IMR-90 (cell line): ENCODE measurements around the gene KLHDC7B. TPM values are rescaled to one million over a fixed set of nuclear protein-coding genes. Genes with fewer than 3 reads are reported as not detected.

Experiments used
- ATAC-seq: fragments of 200-7000 bp; cut with Tn5 transposase; 2 replicates; pipeline ENCODE4 v1.9.1; 2020; ENCODE audit warnings: low read depth, mild to moderate bottlenecking, moderate library complexity
- BruUV-seq: library from RNA; stranded (reverse); fragments of 400-500 nt; replicated peaks from 2 replicates; lab custom pipeline; 2021; lab: Mats Ljungman, UMichigan
- CTCF ChIA-PET: fragments of 300-600 bp; formaldehyde crosslinking; extraction: SDS; loops from one replicate; lab custom pipeline; 2021; ENCODE audit warnings: antibody characterized with exemption; lab: Yijun Ruan, JAX
- POLR2A ChIA-PET: fragments of 300-600 bp; sonication (Branson Sonifier 250); formaldehyde crosslinking; loops from one replicate; lab custom pipeline; 2022; ENCODE audit warnings: antibody characterized with exemption; ENCODE audit not compliant: unreplicated experiment; lab: Charles Lee
- DNase-seq: peaks from one replicate; pipeline ENCODE4 v3.0.0; 2013
- H2AFZ ChIP-seq: replicated peaks from 2 replicates; pipeline ENCODE3; 2013; ENCODE audit warnings: low read length, mild to moderate bottlenecking; ENCODE audit not compliant: poor library complexity
- H2AK5ac ChIP-seq: 2 replicates; pipeline ENCODE4 v1.6.1; 2013; ENCODE audit warnings: low read depth, low read length, inconsistent platforms
- H2AK9ac ChIP-seq: replicated peaks from 2 replicates; pipeline ENCODE3; 2013; ENCODE audit warnings: mild to moderate bottlenecking, low read depth, low read length, moderate library complexity; ENCODE audit not compliant: poor library complexity
- H2BK120ac ChIP-seq: 2 replicates; pipeline ENCODE4 v1.6.1; 2013; ENCODE audit warnings: low read depth, low read length, inconsistent platforms
- H2BK15ac ChIP-seq: 3 replicates; pipeline ENCODE4 v1.6.1; 2013; ENCODE audit warnings: low read depth, low read length, inconsistent platforms
- H2BK20ac ChIP-seq: 2 replicates; pipeline ENCODE4 v1.6.1; 2013; ENCODE audit warnings: low read depth, mild to moderate bottlenecking, inconsistent platforms, low read length, moderate library complexity
- H2BK5ac ChIP-seq: 2 replicates; pipeline ENCODE4 v1.6.1; 2013; ENCODE audit warnings: mild to moderate bottlenecking, low read depth, low read length, inconsistent platforms; ENCODE audit not compliant: poor library complexity, severe bottlenecking
- H3K14ac ChIP-seq: replicated peaks from 2 replicates; pipeline ENCODE4 v1.6.1; 2013; ENCODE audit warnings: low read depth, low read length, inconsistent platforms
- H3K18ac ChIP-seq: 2 replicates; pipeline ENCODE4 v1.6.1; 2013; ENCODE audit warnings: low read depth, low read length, control low read depth
- H3K23ac ChIP-seq: 2 replicates; pipeline ENCODE4 v1.6.1; 2013; ENCODE audit warnings: low read depth, low read length, inconsistent platforms
- H3K27ac ChIP-seq: 2 replicates; pipeline ENCODE4 v1.5.1; 2013; ENCODE audit warnings: mild to moderate bottlenecking, control low read depth, low read length; ENCODE audit not compliant: insufficient read depth
- H3K27me3 ChIP-seq: 2 replicates; pipeline ENCODE4 v1.6.1; 2013; ENCODE audit warnings: low read length; ENCODE audit not compliant: control insufficient read depth, insufficient read depth
- H3K36me3 ChIP-seq: 2 replicates; pipeline ENCODE4 v1.6.1; 2013; ENCODE audit warnings: low read length, mixed read lengths; ENCODE audit not compliant: control insufficient read depth, insufficient read depth
- H3K4ac ChIP-seq: 2 replicates; pipeline ENCODE4 v1.6.1; 2013; ENCODE audit warnings: low read depth, low read length, inconsistent platforms
- H3K4me1 ChIP-seq: 2 replicates; pipeline ENCODE4 v1.6.1; 2013; ENCODE audit warnings: low read length, mixed read lengths; ENCODE audit not compliant: control insufficient read depth, insufficient read depth
- H3K4me2 ChIP-seq: 2 replicates; pipeline ENCODE4 v1.6.1; 2013; ENCODE audit warnings: low read depth, mild to moderate bottlenecking, control low read depth, low read length, moderate library complexity
- H3K4me3 ChIP-seq: 2 replicates; pipeline ENCODE4 v1.5.1; 2013; ENCODE audit warnings: low read depth, mild to moderate bottlenecking, control low read depth, low read length, moderate library complexity; ENCODE audit not compliant: insufficient read depth
- H3K56ac ChIP-seq: 2 replicates; pipeline ENCODE4 v1.6.1; 2013; ENCODE audit warnings: low read length, inconsistent platforms; ENCODE audit not compliant: insufficient read depth; ENCODE audit errors: extremely low read depth
- H3K79me1 ChIP-seq, 2 experiments: 2 replicates each; pipeline ENCODE4 v1.6.1; 2013; ENCODE audit warnings: low read length in 2 of 2, inconsistent platforms in 1 of 2, low read depth in 1 of 2
- H3K9ac ChIP-seq: 2 replicates; pipeline ENCODE4 v1.6.1; 2013; ENCODE audit warnings: low read depth, low read length, control low read depth
- H3K9me1 ChIP-seq: 2 replicates; pipeline ENCODE4 v1.6.1; 2013; ENCODE audit warnings: low read length, inconsistent platforms; ENCODE audit not compliant: insufficient read depth
- H3K9me3 ChIP-seq: 2 replicates; pipeline ENCODE4 v1.6.1; 2013; ENCODE audit warnings: low read length; ENCODE audit not compliant: control insufficient read depth, insufficient read depth
- H4K20me1 ChIP-seq: 2 replicates; pipeline ENCODE4 v1.6.1; 2013; ENCODE audit warnings: low read length, inconsistent platforms; ENCODE audit not compliant: insufficient read depth
- H4K5ac ChIP-seq: 2 replicates; pipeline ENCODE4 v1.6.1; 2013; ENCODE audit warnings: mild to moderate bottlenecking, low read depth, low read length, control low read depth
- H4K8ac ChIP-seq, 2 experiments: 2 replicates each; pipeline ENCODE4 v1.6.1; 2013; ENCODE audit warnings: low read depth in 2 of 2, low read length in 2 of 2, control low read depth in 1 of 2, inconsistent platforms in 1 of 2
- H4K91ac ChIP-seq: 2 replicates; pipeline ENCODE4 v1.6.1; 2013; ENCODE audit warnings: low read depth, low read length, inconsistent platforms; ENCODE audit not compliant: insufficient read depth
- BHLHE40 ChIP-seq: fragments of 150-350 bp; IDR thresholded peaks from 2 replicates; pipeline ENCODE4 v1.6.1; 2016; ENCODE audit warnings: mild to moderate bottlenecking, low read depth, low read length
- CEBPB ChIP-seq: IDR thresholded peaks from 2 replicates; pipeline ENCODE4 v1.6.1; 2012; ENCODE audit warnings: low read depth, low read length, improper control_type of control experiment
- CHD1 ChIP-seq: IDR thresholded peaks from 2 replicates; pipeline ENCODE4 v1.6.1; 2012; ENCODE audit warnings: low read depth, low read length, improper control_type of control experiment
- CTCF ChIP-seq: conservative IDR thresholded peaks from 2 replicates; pipeline ENCODE4 v1.5.1; 2012; ENCODE audit warnings: mild to moderate bottlenecking, low read depth, low read length, improper control_type of control experiment
- FOS ChIP-seq: fragments of 150-350 bp; IDR thresholded peaks from 2 replicates; pipeline ENCODE4 v1.6.1; 2016; ENCODE audit warnings: low read depth, low read length
- MAFK ChIP-seq: IDR thresholded peaks from 2 replicates; pipeline ENCODE4 v1.6.1; 2012; ENCODE audit warnings: low read depth, low read length, improper control_type of control experiment
- MAZ ChIP-seq: IDR thresholded peaks from 2 replicates; pipeline ENCODE4 v1.6.1; 2012; ENCODE audit warnings: low read depth, mild to moderate bottlenecking, low read length, improper control_type of control experiment, moderate library complexity, borderline replicate concordance
- MXI1 ChIP-seq: IDR thresholded peaks from 2 replicates; pipeline ENCODE4 v1.6.1; 2012; ENCODE audit warnings: low read depth, mild to moderate bottlenecking, low read length, moderate library complexity, borderline replicate concordance
- NFE2L2 ChIP-seq: fragments of 150-350 bp; IDR thresholded peaks from 2 replicates; pipeline ENCODE4 v1.6.1; 2016; ENCODE audit warnings: low read depth, mild to moderate bottlenecking, low read length
- POLR2A ChIP-seq: IDR thresholded peaks from 2 replicates; pipeline ENCODE4 v1.6.1; 2012; ENCODE audit warnings: mild to moderate bottlenecking, low read depth, low read length
- RAD21 ChIP-seq: IDR thresholded peaks from 2 replicates; pipeline ENCODE4 v1.6.1; 2012; ENCODE audit warnings: low read length, improper control_type of control experiment
- RCOR1 ChIP-seq: IDR thresholded peaks from 2 replicates; pipeline ENCODE4 v1.6.1; 2012; ENCODE audit warnings: mild to moderate bottlenecking, low read length, improper control_type of control experiment; ENCODE audit not compliant: insufficient replicate concordance
- RFX5 ChIP-seq: IDR thresholded peaks from 2 replicates; pipeline ENCODE4 v1.8.0; 2012; ENCODE audit warnings: low read depth, mild to moderate bottlenecking, low read length, moderate library complexity
- SMC3 ChIP-seq: fragments of 150-350 bp; IDR thresholded peaks from 2 replicates; pipeline ENCODE4 v1.6.1; 2016; ENCODE audit warnings: low read depth, mild to moderate bottlenecking, antibody characterized with exemption, low read length, moderate library complexity
- WGBS, 2 experiments: methylation state at CpG; one replicate each; pipeline versions ENCODE4 v1.1.5 to v1.1.7; 2013; ENCODE audit warnings: missing lambda C conversion rate in 2 of 2; ENCODE audit not compliant: insufficient read length in 1 of 2; ENCODE audit errors: extremely low coverage in 2 of 2; 5-methylcytosine and 5-hydroxymethylcytosine counted together
- dilution Hi-C: fragments of 300-500 bp; cut with HindIII; formaldehyde crosslinking; loops from one replicate; pipeline ENCODE4 v1.14.3; 2018; ENCODE audit warnings: low sequenced_read_pairs; ENCODE audit not compliant: unreplicated experiment
- in situ Hi-C: fragments of 300-500 bp; cut with MboI; formaldehyde crosslinking; loops from 3 replicates; pipeline ENCODE4 v1.14.3; 2019; ENCODE audit warnings: low sequenced_read_pairs, inconsistent platforms, mixed read lengths
- intact Hi-C: fragments of 100-400 bp; cut with micrococcal nuclease; formaldehyde crosslinking; loops from 2 replicates; pipeline ENCODE4 v1.10.0; 2022
- polyA plus RNA-seq, 3 experiments: library from polyadenylated mRNA; depleted of rRNA; stranded (reverse); fragments of >200 nt; gene quantifications; 2 replicates each; pipeline ENCODE4 v1.2.3, GENCODE V29; 2012; ENCODE audit warnings: low replicate concordance in 1 of 3
- total RNA-seq: library from RNA; depleted of rRNA; stranded (reverse); fragments of >200 nt; gene quantifications from 2 replicates; pipeline ENCODE4 v1.2.3, GENCODE V29; 2012
- TF ChIP-seq, protein P1 (sequence below): fragments of 150-350 bp; IDR thresholded peaks from 2 replicates; pipeline ENCODE4 v1.6.1; 2017; ENCODE audit warnings: mild to moderate bottlenecking, antibody characterized with exemption, low read length, low read depth

KLHDC7B gene
- total and polyA plus RNA-seq, 2 of the 4 experiments (the other 2 are of a cell fraction): 0.05 TPM; not detected in 1

GRCh38 chr22:50573491-50574382, 28.0 kb downstream of the KLHDC7B start:
- H4K20me1 ChIP-seq: no peaks in the 10 kb centered on the region
- H3K9me3 ChIP-seq: no peaks in the 10 kb centered on the region
- no peak overlapping the region for H3K4me3 ChIP-seq
- H3K79me1 ChIP-seq: no peaks in the 10 kb centered on the region
- no peak overlapping the region for H3K4me2 ChIP-seq
- no peak overlapping the region for H3K18ac ChIP-seq
- H3K4me1 ChIP-seq: peaks cover 7% of the 10 kb centered on the region
- no peak overlapping the region for H3K14ac ChIP-seq
- CTCF ChIA-PET: interaction anchor here (1.4 kb wide), 1 partner anchor 11 kb away, joined by 5 read pairs; the partner anchor contains the start of gene SYCE3
- no peak overlapping the region for H2BK15ac ChIP-seq
- no peak overlapping the region for H4K5ac ChIP-seq
- H3K4ac ChIP-seq: no peak overlapping the region
- no peaks in the 10 kb centered on the region; the same call in 1 of the 2 replicates for H3K36me3 ChIP-seq
- no peak overlapping the region for H2BK120ac ChIP-seq
- H3K9me1 ChIP-seq: 0 out of 2 replicates have a peak, but pooled peaks cover 2% of the 10 kb centered on the region
- no peak overlapping the region for H2BK20ac ChIP-seq
- in situ Hi-C loops: no loop called here
- 93% methylated on average over 3 of the region's 26 CpGs; no CpG with 5 or more reads in 1 of the 2 experiments for WGBS, 2 experiments
- peak overlapping the region; percentile 35 for H2AK9ac ChIP-seq
- H2AK5ac ChIP-seq: no peak overlapping the region
- POLR2A ChIA-PET: no interaction called here
- BruUV-seq: no TSS peak
- no peak overlapping the region for H3K23ac ChIP-seq
- no peak overlapping the region for H4K8ac ChIP-seq
- no peak overlapping the region for H3K9ac ChIP-seq
- H4K91ac ChIP-seq: no peak overlapping the region
- H3K27me3 ChIP-seq: no peaks in the 10 kb centered on the region
- H3K27ac ChIP-seq: no peak overlapping the region
- ATAC-seq (no peak), DNase-seq (no peak)
- no peak overlapping the region for H2AFZ ChIP-seq
- intact Hi-C loops: no loop called here
- no peak overlapping the region for H3K56ac ChIP-seq
- dilution Hi-C loops: no loop called here
- H2BK5ac ChIP-seq: no peak overlapping the region
- TF ChIP-seq MAFK (no peak), CTCF (no peak), CEBPB (no peak), MXI1 (no peak), RAD21 (no peak), RFX5 (no peak), BHLHE40 (no peak), FOS (no peak), CHD1 (no peak), NFE2L2 (no peak), RCOR1 (no peak), MAZ (no peak), SMC3 (no peak), POLR2A (no peak)
- TF ChIP-seq, protein P1, sequence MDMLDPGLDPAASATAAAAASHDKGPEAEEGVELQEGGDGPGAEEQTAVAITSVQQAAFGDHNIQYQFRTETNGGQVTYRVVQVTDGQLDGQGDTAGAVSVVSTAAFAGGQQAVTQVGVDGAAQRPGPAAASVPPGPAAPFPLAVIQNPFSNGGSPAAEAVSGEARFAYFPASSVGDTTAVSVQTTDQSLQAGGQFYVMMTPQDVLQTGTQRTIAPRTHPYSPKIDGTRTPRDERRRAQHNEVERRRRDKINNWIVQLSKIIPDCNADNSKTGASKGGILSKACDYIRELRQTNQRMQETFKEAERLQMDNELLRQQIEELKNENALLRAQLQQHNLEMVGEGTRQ: no peak
